MG63 (cell line): ENCODE results near the gene CORIN. TPM values are rescaled to one million over a fixed set of nuclear protein-coding genes. Genes with fewer than 3 reads are reported as not detected.
A peak's percentile ranks its signal among the peaks of the same experiment; 100 is the strongest.
"Not testable (repeated sequence)": the region's sequence is repeated elsewhere in the genome, so short reads cannot be mapped to it uniquely, and the experiment has no call there.

Source experiments
- DNase-seq: peaks from one replicate; pipeline ENCODE4 v3.0.0-alpha.2; 2020
- H3K27me3 ChIP-seq: fragments of 250-450 bp; sonication (Bioruptor Pico); 2 replicates; pipeline ENCODE4 v1.5.1; 2020; ENCODE audit warnings: mild to moderate bottlenecking, moderate library complexity
- H3K36me3 ChIP-seq: fragments of 250-450 bp; sonication (Bioruptor Pico); 2 replicates; pipeline ENCODE4 v1.5.1; 2020; ENCODE audit warnings: mild to moderate bottlenecking, moderate library complexity
- H3K4me3 ChIP-seq: fragments of 250-450 bp; sonication (Bioruptor Pico); 2 replicates; pipeline ENCODE4 v1.5.1; 2020; ENCODE audit warnings: mild to moderate bottlenecking, moderate library complexity
- H3K9me3 ChIP-seq: fragments of 250-450 bp; sonication (Bioruptor Pico); 2 replicates; pipeline ENCODE4 v1.5.1; 2020; ENCODE audit warnings: mild to moderate bottlenecking, moderate library complexity
- total RNA-seq: library from RNA; depleted of rRNA; stranded (reverse); fragments of >200 nt; shearing (Covaris generic); gene quantifications from 2 replicates; pipeline ENCODE4 v1.2.3, GENCODE V29; 2014; ENCODE audit warnings: low replicate concordance

The CORIN gene
- total RNA-seq, 1 experiment from 2014 or later: not detected

GRCh38 chr4:47692691-47693090 is 145.2 kb downstream of the CORIN start:
- no peak for DNase-seq
- H3K36me3 ChIP-seq: no peaks in the 10 kb centered on the region
- H3K9me3 ChIP-seq: no peaks in the 10 kb centered on the region
- no peaks in the 10 kb centered on the region for H3K27me3 ChIP-seq
- no peak overlapping the region for H3K4me3 ChIP-seq

GRCh38 chr4:47691757-47692383 is 146.0 kb downstream of the CORIN start:
- DNase-seq, H3K36me3 ChIP-seq, H3K9me3 ChIP-seq, H3K4me3 ChIP-seq, H3K27me3 ChIP-seq: not testable (repeated sequence)

GRCh38 chr4:47690611-47691010 is 147.3 kb downstream of the CORIN start:
- H3K4me3 ChIP-seq: no peak overlapping the region
- H3K9me3 ChIP-seq: no peaks in the 10 kb centered on the region
- no peaks in the 10 kb centered on the region for H3K27me3 ChIP-seq
- no peak for DNase-seq
- H3K36me3 ChIP-seq: no peaks in the 10 kb centered on the region

- no peaks in the 10 kb centered on the region for H3K27me3 ChIP-seq
- DNase-seq: peak; percentile 15
- H3K36me3 ChIP-seq: no peaks in the 10 kb centered on the region
- H3K4me3 ChIP-seq: no peak overlapping the region
- no peaks in the 10 kb centered on the region for H3K9me3 ChIP-seq
Observed at GRCh38 chr4:47686294-47686872, 151.5 kb downstream of the CORIN start.

GRCh38 chr4:47675806-47676205 is 162.1 kb downstream of the CORIN start:
- Histone ChIP-seq H3K27me3 (no peaks in the 10 kb centered on the region), H3K9me3 (no peaks in the 10 kb centered on the region), H3K4me3 (no peak overlapping the region), H3K36me3 (no peaks in the 10 kb centered on the region)
- no peak for DNase-seq

GRCh38 chr4:47674144-47674543 is 163.7 kb downstream of the CORIN start:
- no peak for DNase-seq
- Histone ChIP-seq H3K27me3 (no peaks in the 10 kb centered on the region), H3K4me3 (no peak overlapping the region), H3K9me3 (no peaks in the 10 kb centered on the region), H3K36me3 (no peaks in the 10 kb centered on the region)

- no peaks in the 10 kb centered on the region for H3K27me3 ChIP-seq
- DNase-seq: no peak
- no peaks in the 10 kb centered on the region for H3K9me3 ChIP-seq
- no peak overlapping the region for H3K4me3 ChIP-seq
- no peaks in the 10 kb centered on the region for H3K36me3 ChIP-seq
Observed at GRCh38 chr4:47672696-47673095, 165.2 kb downstream of the CORIN start.

GRCh38 chr4:47669946-47670345 is 167.9 kb downstream of the CORIN start:
- no peaks in the 10 kb centered on the region for H3K27me3 ChIP-seq
- H3K4me3 ChIP-seq: no peak overlapping the region
- no peaks in the 10 kb centered on the region for H3K36me3 ChIP-seq
- no peak for DNase-seq
- no peaks in the 10 kb centered on the region for H3K9me3 ChIP-seq

GRCh38 chr4:47668810-47669408 is 169.0 kb downstream of the CORIN start:
- no peak for DNase-seq
- no peaks in the 10 kb centered on the region for H3K27me3 ChIP-seq
- H3K9me3 ChIP-seq: no peaks in the 10 kb centered on the region
- H3K36me3 ChIP-seq: no peaks in the 10 kb centered on the region
- H3K4me3 ChIP-seq: no peak overlapping the region

GRCh38 chr4:47668256-47668655 is 169.6 kb downstream of the CORIN start:
- no peaks in the 10 kb centered on the region for H3K36me3 ChIP-seq
- H3K27me3 ChIP-seq: no peaks in the 10 kb centered on the region
- H3K4me3 ChIP-seq: no peak overlapping the region
- no peak for DNase-seq
- no peaks in the 10 kb centered on the region for H3K9me3 ChIP-seq

GRCh38 chr4:47667552-47667951 is 170.3 kb downstream of the CORIN start:
- no peak for DNase-seq
- H3K36me3 ChIP-seq: no peaks in the 10 kb centered on the region
- H3K4me3 ChIP-seq: no peak overlapping the region

GRCh38 chr4:47664051-47664826 is 173.6 kb downstream of the CORIN start:
- Histone ChIP-seq H3K9me3 (no peaks in the 10 kb centered on the region), H3K27me3 (no peaks in the 10 kb centered on the region), H3K4me3 (no peak overlapping the region), H3K36me3 (no peaks in the 10 kb centered on the region)
- DNase-seq: no peak

More at GRCh38 chr4:47667552-47667951, 170.3 kb downstream of the CORIN start:
- H3K27me3 ChIP-seq: no peaks in the 10 kb centered on the region
- H3K9me3 ChIP-seq: no peaks in the 10 kb centered on the region

GRCh38 chr4:47662975-47663374 is 174.9 kb downstream of the CORIN start:
- no peak overlapping the region for H3K4me3 ChIP-seq
- no peaks in the 10 kb centered on the region for H3K9me3 ChIP-seq
- DNase-seq: no peak
- H3K36me3 ChIP-seq: no peaks in the 10 kb centered on the region
- H3K27me3 ChIP-seq: no peaks in the 10 kb centered on the region

GRCh38 chr4:47661741-47662140 is 176.1 kb downstream of the CORIN start:
- no peak for DNase-seq
- Histone ChIP-seq H3K9me3 (no peaks in the 10 kb centered on the region), H3K4me3 (no peak overlapping the region), H3K27me3 (no peaks in the 10 kb centered on the region), H3K36me3 (no peaks in the 10 kb centered on the region)

- H3K36me3 ChIP-seq: no peaks in the 10 kb centered on the region
- H3K27me3 ChIP-seq: no peaks in the 10 kb centered on the region
- H3K4me3 ChIP-seq: no peak overlapping the region
- no peaks in the 10 kb centered on the region for H3K9me3 ChIP-seq
- no peak for DNase-seq
Observed at GRCh38 chr4:47659342-47659741, 178.5 kb downstream of the CORIN start.

- DNase-seq: no peak
- Histone ChIP-seq H3K27me3 (no peaks in the 10 kb centered on the region), H3K4me3 (no peak overlapping the region), H3K36me3 (no peaks in the 10 kb centered on the region), H3K9me3 (no peaks in the 10 kb centered on the region)
Observed at GRCh38 chr4:47654972-47655693, 182.7 kb downstream of the CORIN start.

GRCh38 chr4:47652092-47652491 is 185.8 kb downstream of the CORIN start:
- no peak for DNase-seq
- H3K9me3 ChIP-seq: no peaks in the 10 kb centered on the region
- no peaks in the 10 kb centered on the region for H3K27me3 ChIP-seq
- no peak overlapping the region for H3K4me3 ChIP-seq
- H3K36me3 ChIP-seq: no peaks in the 10 kb centered on the region
